HCT116 (cell line): ENCODE measurements around the gene DTX1.

Experiments used
- EZH2 ChIP-seq: fragments of 200-600 bp; sonication (generic); IDR thresholded peaks from 2 replicates; pipeline ENCODE4 v1.6.1; 2017; ENCODE audit warnings: antibody characterized with exemption, mixed run types
- FOSL1 ChIP-seq: IDR thresholded peaks from 2 replicates; pipeline ENCODE4 v1.6.1; 2012; ENCODE audit warnings: low read depth
- POLR2A ChIP-seq: IDR thresholded peaks from 2 replicates; pipeline ENCODE4 v1.7.0; 2011; ENCODE audit warnings: borderline replicate concordance; ENCODE audit not compliant: insufficient read depth, insufficient read length; ENCODE audit errors: extremely low read depth
- POLR2AphosphoS5 ChIP-seq: IDR thresholded peaks from 2 replicates; pipeline ENCODE4 v1.6.1; 2011; ENCODE audit warnings: mild to moderate bottlenecking, low read depth, low read length, moderate library complexity
- SP1 ChIP-seq: IDR thresholded peaks from 2 replicates; pipeline ENCODE4 v1.6.1; 2012; ENCODE audit warnings: low read depth
- TCF7L2 ChIP-seq: IDR thresholded peaks from 2 replicates; pipeline ENCODE4 v1.7.0; 2011; ENCODE audit warnings: borderline replicate concordance, inconsistent platforms; ENCODE audit not compliant: insufficient read depth, insufficient read length; ENCODE audit errors: extremely low read depth
- ZNF274 ChIP-seq: fragments of 200-500 bp; sonication (Bioruptor generic); IDR thresholded peaks from 2 replicates; pipeline ENCODE4 v1.6.1; 2014; ENCODE audit warnings: mild to moderate bottlenecking, low read depth, low read length, inconsistent platforms
- TF ChIP-seq, protein P1 (sequence below), 3 experiments: fragments of 200-600 bp in 1 of 3; sonication (generic) in 1 of 3; IDR thresholded peaks in 2 of 3; conservative IDR thresholded peaks in 1 of 3; 2 replicates each; pipeline ENCODE4 v1.5.1; 2012 to 2017; ENCODE audit warnings: low read depth in 2 of 3, low read length in 2 of 3, antibody characterized with exemption in 1 of 3, borderline replicate concordance in 1 of 3, control low read depth in 1 of 3, mild to moderate bottlenecking in 1 of 3, mixed read lengths in 1 of 3, mixed run types in 1 of 3, moderate library complexity in 1 of 3; ENCODE audit not compliant: insufficient read depth in 1 of 3

DNA sequence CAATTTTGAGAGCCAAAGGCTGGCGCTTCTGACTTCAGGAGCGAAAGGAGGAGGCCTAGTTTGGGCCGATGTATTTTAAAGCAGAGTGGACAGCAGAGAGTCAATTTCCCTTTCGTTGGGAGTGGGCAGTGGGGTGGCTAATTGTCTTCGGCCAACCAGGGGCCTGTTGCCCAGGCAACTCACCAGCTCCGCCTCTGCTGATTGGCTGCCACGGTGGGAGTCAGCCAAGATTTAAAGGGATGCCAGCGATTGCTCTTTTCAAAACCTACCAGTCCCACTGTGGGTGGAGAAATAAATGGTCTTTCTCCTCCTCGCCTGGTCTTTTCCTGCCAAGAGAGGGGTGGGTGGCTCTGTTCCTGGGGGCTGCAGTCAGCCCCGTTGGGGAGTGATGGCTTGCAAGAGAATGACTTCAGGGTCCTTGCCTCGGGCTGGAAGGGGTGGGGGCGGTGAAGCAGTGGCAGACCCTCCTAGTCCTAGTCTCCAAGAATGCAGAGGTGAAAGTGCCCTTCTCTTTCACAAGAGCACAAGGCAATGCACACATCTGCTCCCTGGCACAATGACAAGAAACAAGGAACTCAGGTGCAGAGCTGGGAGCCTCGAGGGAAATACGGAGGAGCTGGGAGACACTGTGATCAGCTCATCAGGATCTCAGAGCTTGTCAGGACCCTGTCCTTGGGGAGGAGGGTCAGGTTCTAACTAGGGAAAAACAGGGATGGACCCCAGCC is 41.3 kb downstream of the DTX1 start:
- TF ChIP-seq SP1 (no peak), EZH2 (no peak), ZNF274 (no peak), POLR2AphosphoS5 (no peak), POLR2A (no peak), FOSL1 (no peak), TCF7L2 (no peak)
- TF ChIP-seq, protein P1, sequence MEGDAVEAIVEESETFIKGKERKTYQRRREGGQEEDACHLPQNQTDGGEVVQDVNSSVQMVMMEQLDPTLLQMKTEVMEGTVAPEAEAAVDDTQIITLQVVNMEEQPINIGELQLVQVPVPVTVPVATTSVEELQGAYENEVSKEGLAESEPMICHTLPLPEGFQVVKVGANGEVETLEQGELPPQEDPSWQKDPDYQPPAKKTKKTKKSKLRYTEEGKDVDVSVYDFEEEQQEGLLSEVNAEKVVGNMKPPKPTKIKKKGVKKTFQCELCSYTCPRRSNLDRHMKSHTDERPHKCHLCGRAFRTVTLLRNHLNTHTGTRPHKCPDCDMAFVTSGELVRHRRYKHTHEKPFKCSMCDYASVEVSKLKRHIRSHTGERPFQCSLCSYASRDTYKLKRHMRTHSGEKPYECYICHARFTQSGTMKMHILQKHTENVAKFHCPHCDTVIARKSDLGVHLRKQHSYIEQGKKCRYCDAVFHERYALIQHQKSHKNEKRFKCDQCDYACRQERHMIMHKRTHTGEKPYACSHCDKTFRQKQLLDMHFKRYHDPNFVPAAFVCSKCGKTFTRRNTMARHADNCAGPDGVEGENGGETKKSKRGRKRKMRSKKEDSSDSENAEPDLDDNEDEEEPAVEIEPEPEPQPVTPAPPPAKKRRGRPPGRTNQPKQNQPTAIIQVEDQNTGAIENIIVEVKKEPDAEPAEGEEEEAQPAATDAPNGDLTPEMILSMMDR (IDR thresholded peaks at IDR 0.05 in 2 of 3, conservative IDR thresholded peaks at IDR 0.05 in 1 of 3; ENCODE audit: borderline replicate concordance in 1 of 3, insufficient read depth in 1 of 3, low read depth in 2 of 3, low read length in 2 of 3) = no peak
